GM12873 (cell line): ENCODE data around the gene CD7.

Experiments used
- CTCF ChIP-seq: IDR thresholded peaks from 2 replicates; pipeline ENCODE4 v1.5.1; 2012; ENCODE audit warnings: low read depth, mild to moderate bottlenecking, moderate library complexity, low read length, control low read depth; ENCODE audit not compliant: insufficient read depth; ENCODE audit errors: missing control alignments

The CD7 gene

GRCh38 chr17:82323514-82324234, 6.3 kb upstream of the CD7 start:
- no peak for TF ChIP-seq CTCF

- no peak for TF ChIP-seq CTCF
Measured at GRCh38 chr17:82322526-82323453, 5.4 kb upstream of the CD7 start.

DNA sequence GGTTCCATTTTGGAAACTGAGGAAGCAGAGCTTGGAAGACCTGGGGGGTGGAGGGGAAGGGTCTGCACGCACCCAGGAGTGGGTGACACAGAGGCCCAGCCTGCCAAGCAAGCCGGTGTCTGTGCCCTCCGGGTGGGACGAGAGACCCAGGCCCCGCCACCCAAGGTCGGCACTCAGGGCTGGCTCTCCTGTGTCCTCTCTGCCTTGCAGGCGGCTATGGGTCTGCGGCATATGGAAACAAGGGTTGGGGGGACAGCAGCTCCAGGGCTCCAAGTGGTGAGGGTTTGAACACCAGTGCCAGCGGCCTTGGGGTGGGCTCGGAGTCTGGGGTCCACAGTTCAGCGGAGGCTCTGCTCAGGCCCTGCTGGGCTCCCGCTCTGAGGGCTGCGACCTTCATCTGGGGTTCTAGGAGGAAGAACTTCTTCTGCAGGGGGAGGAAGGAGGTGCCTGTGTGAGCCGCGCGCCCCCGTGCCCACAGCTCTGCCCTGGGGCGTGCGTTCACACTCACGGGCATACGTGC, 4.6 kb upstream of the CD7 start:
- no peak for TF ChIP-seq CTCF

GRCh38 chr17:82320956-82321927, 3.8 kb upstream of the CD7 start:
- TF ChIP-seq CTCF, result peak; percentile 68

DNA sequence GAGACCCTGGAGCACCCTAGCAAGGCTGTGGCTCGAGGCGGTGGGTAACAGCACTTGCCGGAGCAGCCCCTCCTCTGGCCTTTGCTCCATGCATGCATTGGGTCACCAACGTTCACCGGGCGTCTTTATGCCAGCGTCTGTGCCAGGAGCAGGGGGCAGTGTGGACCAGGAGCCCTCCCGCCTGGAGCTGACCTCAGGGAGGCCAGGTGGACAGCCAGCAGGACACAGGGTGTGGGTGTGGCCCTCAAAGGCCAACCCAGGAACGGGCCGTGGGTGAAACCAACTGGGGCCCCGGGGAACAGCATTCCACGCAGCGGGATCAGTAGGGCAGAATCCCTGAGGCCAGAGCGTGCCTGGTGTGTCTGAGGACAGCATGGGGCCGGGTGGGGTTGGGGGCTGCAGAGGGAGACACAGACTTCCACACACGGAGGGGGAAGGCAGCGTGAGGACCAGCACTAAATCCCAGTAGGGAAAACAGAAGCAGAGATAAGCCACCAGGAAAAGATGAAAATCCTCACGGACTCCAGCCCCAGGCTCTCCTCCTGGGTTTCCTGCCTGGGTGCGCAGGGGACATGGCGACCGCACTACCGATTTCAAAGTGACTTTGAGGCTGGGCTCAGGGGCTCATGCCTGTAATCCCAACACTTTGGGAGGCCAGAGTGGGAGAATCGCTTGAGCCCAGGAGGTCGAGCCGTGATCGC, 2.9 kb upstream of the CD7 start:
- no peak for TF ChIP-seq CTCF

DNA sequence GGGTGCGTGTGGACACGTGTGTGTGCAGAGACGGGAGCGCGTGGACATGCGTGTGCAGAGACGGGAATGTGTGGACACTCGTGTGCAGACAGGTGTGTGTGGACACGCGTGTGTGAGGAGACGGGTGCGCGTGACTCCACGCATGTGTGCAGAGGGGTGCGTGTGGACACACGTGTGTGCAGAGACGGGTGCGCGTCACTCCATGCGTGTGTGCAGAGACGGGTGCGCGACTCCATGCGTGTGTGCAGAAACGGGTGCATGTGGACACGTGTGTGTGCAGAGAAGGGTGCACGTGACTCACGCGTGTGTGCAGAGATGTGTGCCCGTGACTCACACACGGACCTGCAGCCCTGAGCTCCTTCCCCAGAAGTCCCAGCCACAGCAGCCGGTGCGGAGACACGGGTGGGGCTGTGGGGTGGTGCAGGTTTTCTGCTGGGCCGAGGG, 2.2 kb upstream of the CD7 start:
- no peak for TF ChIP-seq CTCF
